OCI-LY1 (cell line): Measurements from ENCODE around the gene CD1B.

Experiments used
- H2AFZ ChIP-seq: fragments of 200-600 bp; sonication (generic), shearing (Covaris generic); 2 replicates; pipeline ENCODE4 v1.6.0; 2014; ENCODE audit warnings: antibody characterized with exemption, mild to moderate bottlenecking, low read length
- H3F3A ChIP-seq: fragments of 200-600 bp; sonication (generic), shearing (Covaris generic); 2 replicates; pipeline ENCODE4 v1.6.0; 2014; ENCODE audit warnings: mild to moderate bottlenecking, antibody characterized with exemption, low read length, moderate library complexity; ENCODE audit not compliant: insufficient read depth
- H3K27ac ChIP-seq: fragments of 200-600 bp; sonication (generic); 2 replicates; pipeline ENCODE4 v1.5.1; 2014; ENCODE audit warnings: low read length, mixed run types, mild to moderate bottlenecking, low read depth; ENCODE audit not compliant: poor library complexity, severe bottlenecking
- H3K27me3 ChIP-seq: fragments of 200-600 bp; sonication (generic); 2 replicates; pipeline ENCODE4 v1.6.0; 2014; ENCODE audit warnings: antibody characterized with exemption, mild to moderate bottlenecking, low read length, moderate library complexity; ENCODE audit not compliant: insufficient read depth
- H3K36me3 ChIP-seq: fragments of 200-600 bp; sonication (generic); 2 replicates; pipeline ENCODE4 v1.6.1; 2014; ENCODE audit warnings: mild to moderate bottlenecking, antibody characterized with exemption, low read length, moderate library complexity, mixed read lengths; ENCODE audit not compliant: insufficient read depth
- H3K4me1 ChIP-seq: fragments of 200-600 bp; sonication (generic); 2 replicates; pipeline ENCODE4 v1.5.1; 2014; ENCODE audit warnings: mild to moderate bottlenecking, low read length, moderate library complexity; ENCODE audit not compliant: insufficient read depth, severe bottlenecking
- H3K4me2 ChIP-seq: fragments of 200-600 bp; sonication (generic), shearing (Covaris generic); 2 replicates; pipeline ENCODE4 v1.6.1; 2014; ENCODE audit warnings: low read length
- H3K4me3 ChIP-seq: fragments of 200-600 bp; sonication (generic); 2 replicates; pipeline ENCODE4 v1.5.1; 2014; ENCODE audit warnings: low read length, low read depth, mild to moderate bottlenecking, mixed read lengths; ENCODE audit not compliant: poor library complexity, severe bottlenecking
- H3K79me2 ChIP-seq: fragments of 200-600 bp; shearing (Covaris generic); 2 replicates; pipeline ENCODE4 v1.6.1; 2016; ENCODE audit warnings: mixed run types, low read length, mixed read lengths; ENCODE audit not compliant: insufficient read depth
- H3K9ac ChIP-seq: fragments of 200-600 bp; sonication (generic), shearing (Covaris generic); 2 replicates; pipeline ENCODE4 v1.6.1; 2014; ENCODE audit warnings: mild to moderate bottlenecking, low read length, mixed read lengths
- H3K9me2 ChIP-seq: fragments of 200-600 bp; sonication (generic), shearing (Covaris generic); 2 replicates; pipeline ENCODE4 v1.6.1; 2014; ENCODE audit warnings: low read depth, mild to moderate bottlenecking, low read length, mixed read lengths
- H3K9me3 ChIP-seq: fragments of 200-600 bp; shearing (Covaris generic); 2 replicates; pipeline ENCODE4 v1.6.1; 2014; ENCODE audit warnings: low read length, mixed read lengths
- H4K20me1 ChIP-seq: fragments of 200-600 bp; sonication (generic), shearing (Covaris generic); 2 replicates; pipeline ENCODE4 v1.6.0; 2016; ENCODE audit warnings: mild to moderate bottlenecking, low read length; ENCODE audit not compliant: insufficient read depth
- EZH2 ChIP-seq: fragments of 200-600 bp; sonication (generic), shearing (Covaris generic); IDR thresholded peaks from 2 replicates; pipeline ENCODE4 v1.8.0; 2017; ENCODE audit warnings: borderline replicate concordance, mixed run types, mild to moderate bottlenecking, antibody characterized with exemption, low read length, moderate library complexity, mixed read lengths
- TF ChIP-seq, protein P1 (sequence below): fragments of 200-600 bp; sonication (generic), shearing (Covaris generic); IDR thresholded peaks from 2 replicates; pipeline ENCODE4 v1.5.1; 2017; ENCODE audit warnings: mild to moderate bottlenecking, antibody characterized with exemption, low read length, moderate library complexity, mixed read lengths

The CD1B gene

DNA sequence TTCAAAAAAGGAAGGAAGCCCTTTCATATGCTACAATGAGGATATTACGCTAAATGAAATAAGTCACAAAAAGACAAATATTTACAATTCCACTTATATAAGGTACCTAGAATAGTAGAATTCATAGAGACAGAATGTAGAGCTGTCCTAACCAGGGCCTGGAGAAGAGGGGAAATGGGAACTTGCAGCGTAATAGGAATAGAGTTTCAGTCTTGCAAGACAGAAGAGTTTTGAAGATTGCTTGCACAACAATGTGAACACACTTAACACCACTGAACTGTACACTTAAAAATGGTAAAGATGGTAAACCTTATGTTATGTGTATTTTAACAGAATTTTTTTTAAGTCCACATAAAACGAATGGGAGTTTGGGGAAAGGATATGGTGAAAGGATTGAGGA is 2.9 kb downstream of the CD1B start:
- no peak for TF ChIP-seq EZH2
- TF ChIP-seq, protein P1, sequence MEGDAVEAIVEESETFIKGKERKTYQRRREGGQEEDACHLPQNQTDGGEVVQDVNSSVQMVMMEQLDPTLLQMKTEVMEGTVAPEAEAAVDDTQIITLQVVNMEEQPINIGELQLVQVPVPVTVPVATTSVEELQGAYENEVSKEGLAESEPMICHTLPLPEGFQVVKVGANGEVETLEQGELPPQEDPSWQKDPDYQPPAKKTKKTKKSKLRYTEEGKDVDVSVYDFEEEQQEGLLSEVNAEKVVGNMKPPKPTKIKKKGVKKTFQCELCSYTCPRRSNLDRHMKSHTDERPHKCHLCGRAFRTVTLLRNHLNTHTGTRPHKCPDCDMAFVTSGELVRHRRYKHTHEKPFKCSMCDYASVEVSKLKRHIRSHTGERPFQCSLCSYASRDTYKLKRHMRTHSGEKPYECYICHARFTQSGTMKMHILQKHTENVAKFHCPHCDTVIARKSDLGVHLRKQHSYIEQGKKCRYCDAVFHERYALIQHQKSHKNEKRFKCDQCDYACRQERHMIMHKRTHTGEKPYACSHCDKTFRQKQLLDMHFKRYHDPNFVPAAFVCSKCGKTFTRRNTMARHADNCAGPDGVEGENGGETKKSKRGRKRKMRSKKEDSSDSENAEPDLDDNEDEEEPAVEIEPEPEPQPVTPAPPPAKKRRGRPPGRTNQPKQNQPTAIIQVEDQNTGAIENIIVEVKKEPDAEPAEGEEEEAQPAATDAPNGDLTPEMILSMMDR: no peak
- Histone ChIP-seq H3K9me3 (no peaks in the 10 kb centered on the region), H3K36me3 (no peaks in the 10 kb centered on the region), H4K20me1 (no peaks in the 10 kb centered on the region), H2AFZ (no peak overlapping the region), H3K9me2 (no peaks in the 10 kb centered on the region), H3K4me2 (no peak overlapping the region), H3F3A (no peaks in the 10 kb centered on the region), H3K9ac (no peak overlapping the region), H3K27ac (no peak overlapping the region), H3K79me2 (no peaks in the 10 kb centered on the region), H3K4me1 (no peaks in the 10 kb centered on the region), H3K4me3 (no peak overlapping the region), H3K27me3 (no peaks in the 10 kb centered on the region)

DNA sequence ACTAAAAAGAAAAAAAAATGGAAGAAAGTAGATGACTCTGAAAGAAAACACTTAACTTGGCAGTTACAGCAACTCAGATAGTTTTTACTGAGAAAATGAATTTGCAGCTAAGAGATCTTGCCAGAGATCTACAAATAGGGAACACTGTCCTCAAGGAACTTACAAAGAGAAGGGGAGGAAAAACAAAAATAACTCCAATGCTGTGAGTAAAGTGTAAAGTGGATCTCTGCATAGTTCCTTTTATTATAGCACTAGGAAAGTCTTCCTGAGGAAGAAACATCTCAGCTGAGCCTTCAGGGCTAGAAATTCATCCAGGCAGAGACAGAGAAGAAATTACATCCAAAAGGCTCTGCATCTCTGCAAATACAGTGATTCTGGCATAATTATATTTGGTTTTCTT is 3.9 kb downstream of the CD1B start:
- H3K4me1 ChIP-seq: no peaks in the 10 kb centered on the region
- no peaks in the 10 kb centered on the region for H3F3A ChIP-seq
- H3K27me3 ChIP-seq: no peaks in the 10 kb centered on the region
- no peaks in the 10 kb centered on the region for H4K20me1 ChIP-seq
- H3K79me2 ChIP-seq: no peaks in the 10 kb centered on the region
- no peaks in the 10 kb centered on the region for H3K36me3 ChIP-seq
- no peak overlapping the region for H3K4me3 ChIP-seq
- H3K9ac ChIP-seq: no peak overlapping the region
- no peaks in the 10 kb centered on the region for H3K9me3 ChIP-seq
- H3K27ac ChIP-seq: no peak overlapping the region
- no peak overlapping the region for H2AFZ ChIP-seq
- no peak for TF ChIP-seq EZH2
- TF ChIP-seq, protein P1: no peak
- no peak overlapping the region for H3K4me2 ChIP-seq
- no peaks in the 10 kb centered on the region for H3K9me2 ChIP-seq

DNA sequence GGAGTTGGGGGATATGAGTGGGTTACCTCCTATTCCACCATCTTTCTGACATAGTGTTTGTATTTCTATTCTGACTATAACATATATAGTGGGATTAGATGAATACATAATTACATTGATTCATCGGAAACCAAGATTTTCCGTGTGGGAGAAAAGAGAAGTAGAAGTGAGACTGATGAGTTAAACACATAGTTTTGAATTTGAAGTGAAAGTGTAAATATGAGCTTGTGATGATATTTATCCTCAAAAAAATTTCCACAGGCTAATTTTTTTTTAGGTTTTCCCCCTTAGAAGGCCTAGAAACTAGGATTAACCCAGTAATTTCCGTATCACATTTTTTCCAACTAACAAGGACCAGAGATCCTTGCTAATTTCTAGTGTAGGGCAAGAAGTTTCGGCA is 6.9 kb downstream of the CD1B start:
- no peaks in the 10 kb centered on the region for H3K9me3 ChIP-seq
- no peaks in the 10 kb centered on the region for H3K79me2 ChIP-seq
- no peak overlapping the region for H3K4me2 ChIP-seq
- no peaks in the 10 kb centered on the region for H3F3A ChIP-seq
- H3K36me3 ChIP-seq: no peaks in the 10 kb centered on the region
- no peak overlapping the region for H2AFZ ChIP-seq
- no peak overlapping the region for H3K4me3 ChIP-seq
- H3K27ac ChIP-seq: no peak overlapping the region
- H4K20me1 ChIP-seq: no peaks in the 10 kb centered on the region
- H3K9ac ChIP-seq: no peak overlapping the region
- H3K9me2 ChIP-seq: no peaks in the 10 kb centered on the region
- no peaks in the 10 kb centered on the region for H3K27me3 ChIP-seq
- no peaks in the 10 kb centered on the region for H3K4me1 ChIP-seq
- TF ChIP-seq, protein P1: no peak
- TF ChIP-seq EZH2: no peak
